ENCODE data around the gene DYSF. TPM values are rescaled to one million over a fixed set of nuclear protein-coding genes. Genes with fewer than 3 reads are reported as not detected.

The DYSF gene
- total and polyA plus RNA-seq, 8 donors, result 17.8 to 71.4 (median 21.6) TPM

DNA sequence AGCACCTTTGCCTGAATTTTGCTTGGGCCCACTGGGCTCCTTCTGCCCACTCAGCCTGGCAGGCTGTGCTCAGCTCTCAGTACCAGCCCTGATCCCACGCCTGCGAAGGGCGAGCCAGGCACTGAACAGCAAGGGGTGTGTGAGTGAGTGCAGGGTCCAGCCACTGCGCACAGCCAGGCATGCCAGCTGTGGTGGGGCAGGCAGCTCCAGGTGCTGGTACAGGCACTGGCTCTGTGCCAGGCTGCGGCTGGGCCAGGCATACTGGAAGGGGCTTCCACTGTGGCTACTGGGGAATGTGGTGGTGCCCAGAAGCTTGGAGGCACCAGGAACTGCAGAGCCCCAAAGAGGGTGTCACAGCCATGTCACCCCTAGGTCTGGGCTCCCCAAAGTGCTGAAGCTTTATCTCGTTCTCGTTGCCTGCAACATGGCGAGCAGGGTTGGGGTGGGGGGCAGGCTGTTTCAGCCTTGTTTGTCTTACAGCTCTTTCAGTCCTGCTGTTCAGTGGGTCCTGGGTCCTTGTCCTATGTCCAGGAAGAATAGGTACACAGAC lies 8.8 kb downstream of the DYSF start:
- DNase-seq (no peak), ATAC-seq (no peak)
- intact Hi-C loops (cut with DNase I), result no loop called here
- Histone ChIP-seq H3K4me3 (no peak overlapping the region), H3K9me3 (no peaks in the 10 kb centered on the region), H3K4me1 (peaks cover 10 to 57% of the 10 kb centered on the region in 2 donors), H3K36me3 (no peaks in the 10 kb centered on the region), H3K27me3 (peaks cover 14 to 44% of the 10 kb centered on the region in 2 donors), H3K27ac (no peak overlapping the region)
- TF ChIP-seq CTCF (IDR thresholded peaks at IDR 0.05), result no peak

DNA sequence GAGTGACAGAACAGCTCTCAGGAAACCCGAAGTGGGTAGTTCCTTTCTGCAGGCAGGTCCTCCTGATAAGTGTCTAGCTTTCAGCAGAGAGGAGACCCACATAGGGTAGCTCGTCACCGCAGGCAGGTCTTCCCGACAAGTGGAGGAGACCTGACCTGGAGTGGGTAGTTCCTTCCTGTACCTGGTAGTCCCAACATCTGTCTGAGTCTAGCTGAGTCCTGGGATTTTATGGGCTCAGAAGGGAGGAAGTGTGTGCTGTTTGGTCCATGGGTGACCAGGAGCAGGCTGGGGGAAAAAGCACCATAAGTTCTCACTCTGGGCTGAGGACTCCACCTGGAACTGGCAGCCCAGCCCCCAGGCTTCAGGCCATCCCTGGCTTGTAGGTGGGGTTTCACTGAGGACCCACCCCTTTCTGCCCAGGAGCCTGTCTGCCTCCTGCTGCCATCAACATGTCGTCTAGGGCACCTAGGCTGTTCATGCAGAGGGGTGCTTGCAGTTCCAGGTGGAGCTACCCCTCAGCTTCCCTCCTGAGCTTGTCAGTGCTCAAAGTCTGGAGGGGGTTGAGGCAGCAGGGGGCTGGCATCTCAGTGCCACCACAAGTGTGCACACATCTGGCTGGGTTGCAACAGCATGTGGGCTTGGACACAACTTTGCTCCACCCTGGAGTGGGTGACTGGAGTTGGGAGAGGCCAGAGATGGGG lies 9.4 kb downstream of the DYSF start:
- H3K4me3 ChIP-seq, result no peak overlapping the region
- ATAC-seq (no peak), DNase-seq (no peak)
- no peak overlapping the region for H3K27ac ChIP-seq
- H3K36me3 ChIP-seq, result no peaks in the 10 kb centered on the region
- no peaks in the 10 kb centered on the region for H3K9me3 ChIP-seq
- intact Hi-C loops (cut with DNase I), result no loop called here
- H3K27me3 ChIP-seq, result peaks cover 14 to 48% of the 10 kb centered on the region in 2 donors
- H3K4me1 ChIP-seq, result peaks cover 10 to 57% of the 10 kb centered on the region in 2 donors
- TF ChIP-seq CTCF (IDR thresholded peaks at IDR 0.05), result no peak

DNA sequence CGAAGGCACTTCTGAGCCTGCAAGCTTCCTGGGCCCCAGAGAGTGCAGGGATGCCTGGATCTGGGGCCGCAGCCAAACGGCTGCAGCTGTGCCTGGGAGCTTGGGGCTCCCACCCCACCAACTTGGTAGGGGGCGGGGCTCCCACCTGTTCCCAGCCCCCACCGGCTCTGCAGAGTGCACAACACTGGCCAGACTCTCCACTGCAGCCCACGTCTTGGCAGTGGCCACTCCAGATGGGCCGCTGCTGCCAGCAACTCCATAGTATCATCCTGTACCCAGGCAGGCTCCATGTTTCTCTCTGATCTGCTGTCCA lies 9.9 kb downstream of the DYSF start:
- intact Hi-C loops (cut with DNase I), result no loop called here
- TF ChIP-seq CTCF (IDR thresholded peaks at IDR 0.05), result no peak
- peaks cover 10 to 56% of the 10 kb centered on the region in 2 donors for H3K4me1 ChIP-seq

GRCh38 chr2:71464389-71464788 lies 11.0 kb downstream of the DYSF start:
- ATAC-seq, result no peak

More for the DNA sequence above, 9.9 kb downstream of the DYSF start:
- Histone ChIP-seq H3K27me3 (peaks cover 14 to 52% of the 10 kb centered on the region in 2 donors), H3K36me3 (no peaks in the 10 kb centered on the region), H3K9me3 (no peaks in the 10 kb centered on the region), H3K4me3 (no peak overlapping the region), H3K27ac (no peak overlapping the region)
- no peak for ATAC-seq
- no peak for DNase-seq

More at GRCh38 chr2:71464389-71464788, 11.0 kb downstream of the DYSF start:
- TF ChIP-seq CTCF (IDR thresholded peaks at IDR 0.05), result no peak
- Histone ChIP-seq H3K4me1 (peaks cover 10 to 64% of the 10 kb centered on the region in 2 donors), H3K9me3 (no peaks in the 10 kb centered on the region), H3K27ac (no peak overlapping the region), H3K27me3 (peaks cover 14 to 56% of the 10 kb centered on the region in 2 donors), H3K36me3 (no peaks in the 10 kb centered on the region), H3K4me3 (no peak overlapping the region)
- intact Hi-C loops (cut with DNase I), result no loop called here
- no peak for DNase-seq

All from left lung (tissue), 10 donors.